Head of caudate nucleus (tissue), 42 donors: ENCODE results near the gene GPRIN2.
"Not testable (repeated sequence)": the region's sequence is repeated elsewhere in the genome, so short reads cannot be mapped to it uniquely, and the experiment has no call there.

Source experiments
- DNase-seq, 42 donors: peaks; one replicate each; pipeline versions ENCODE4 v3.0.0 to v3.0.0-alpha.2; 2020 to 2021; ENCODE audit warnings: mixed read lengths in 7 of 42
- intact Hi-C: fragments of 100-400 bp; cut with DNase I; formaldehyde crosslinking; loops from one replicate; pipeline ENCODE4 v1.15.0; 2022

The GPRIN2 gene

GRCh38 chr10:46556515-46557318 is at the start of gene GPRIN2:
TSS of gene GPRIN2 (minus strand) at chr10:46556658. CDS start at chr10:46550736, 5,922 bp downstream.
- DNase-seq = peak in 33 of 42 donors; percentile 0 to 45 (median 8)
- intact Hi-C loops = no loop called here

- DNase-seq, intact Hi-C loops: not testable (repeated sequence)
Measured at GRCh38 chr10:46600516-46600915, 44.1 kb upstream of the GPRIN2 start.

GRCh38 chr10:46597616-46598246 is 41.3 kb upstream of the GPRIN2 start:
- peak in 27 of 42 donors; percentile 3 to 60 (median 26) for DNase-seq
- intact Hi-C loops = not testable (repeated sequence)

GRCh38 chr10:46596570-46596969 is 40.1 kb upstream of the GPRIN2 start:
- DNase-seq, intact Hi-C loops: not testable (repeated sequence)

GRCh38 chr10:46594453-46595063 is 38.1 kb upstream of the GPRIN2 start:
- intact Hi-C loops, DNase-seq: not testable (repeated sequence)

GRCh38 chr10:46593307-46593706 is 36.8 kb upstream of the GPRIN2 start:
- DNase-seq, intact Hi-C loops: not testable (repeated sequence)

GRCh38 chr10:46591053-46591452 is 34.6 kb upstream of the GPRIN2 start:
- DNase-seq, intact Hi-C loops: not testable (repeated sequence)

- intact Hi-C loops, DNase-seq: not testable (repeated sequence)
Measured at GRCh38 chr10:46589589-46589988, 33.1 kb upstream of the GPRIN2 start.

- DNase-seq, intact Hi-C loops: not testable (repeated sequence)
Measured at GRCh38 chr10:46588221-46588620, 31.8 kb upstream of the GPRIN2 start.

GRCh38 chr10:46587546-46587945 is 31.1 kb upstream of the GPRIN2 start:
- DNase-seq, intact Hi-C loops: not testable (repeated sequence)

GRCh38 chr10:46585246-46585645 is 28.8 kb upstream of the GPRIN2 start:
- intact Hi-C loops, DNase-seq: not testable (repeated sequence)

- DNase-seq, intact Hi-C loops: not testable (repeated sequence)
Measured at GRCh38 chr10:46584196-46584595, 27.7 kb upstream of the GPRIN2 start.

GRCh38 chr10:46582568-46582967 is 26.1 kb upstream of the GPRIN2 start:
- intact Hi-C loops, DNase-seq: not testable (repeated sequence)

- DNase-seq, intact Hi-C loops: not testable (repeated sequence)
Measured at GRCh38 chr10:46581997-46582396, 25.5 kb upstream of the GPRIN2 start.

GRCh38 chr10:46579378-46579777 is 22.9 kb upstream of the GPRIN2 start:
- DNase-seq, intact Hi-C loops: not testable (repeated sequence)

- DNase-seq, intact Hi-C loops: not testable (repeated sequence)
Measured at GRCh38 chr10:46578474-46579178, 22.2 kb upstream of the GPRIN2 start, which contains the start of gene SYT15. TSS of gene SYT15 (plus strand) at chr10:46579128. CDS start at chr10:46579169, 41 bp downstream.

- intact Hi-C loops, DNase-seq: not testable (repeated sequence)
Measured at GRCh38 chr10:46577624-46578473, 21.4 kb upstream of the GPRIN2 start.

GRCh38 chr10:46573884-46574283 is 17.4 kb upstream of the GPRIN2 start:
- intact Hi-C loops, DNase-seq: not testable (repeated sequence)
